GM12874 (cell line): Measurements from ENCODE around the gene TBX5.

Source experiments
- TF ChIP-seq, protein P1 (sequence below): IDR thresholded peaks from 2 replicates; pipeline ENCODE4 v1.5.1; 2011; ENCODE audit warnings: low read depth, mild to moderate bottlenecking, control low read depth, low read length, moderate library complexity; ENCODE audit not compliant: insufficient read depth

The TBX5 gene

DNA sequence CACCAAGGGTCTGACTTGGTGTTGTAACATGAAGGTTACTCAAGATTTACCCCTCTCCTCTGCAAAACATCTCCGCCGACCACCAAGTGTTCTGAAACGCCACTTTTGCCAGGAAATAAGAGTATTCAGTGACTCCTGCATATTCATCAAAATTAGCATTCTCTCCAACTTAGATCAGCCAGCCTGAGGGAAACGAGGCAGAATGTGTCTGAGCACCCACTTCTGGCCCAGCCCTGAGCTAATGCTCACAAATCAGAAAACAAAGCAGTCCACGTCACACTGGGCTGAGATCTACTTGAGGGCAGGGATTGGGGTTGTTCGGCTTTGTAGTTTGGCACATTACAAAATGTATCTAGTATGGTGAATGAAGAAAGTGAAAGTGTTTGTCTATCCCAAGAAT is 64.3 kb downstream of the TBX5 start:
- TF ChIP-seq, protein P1, sequence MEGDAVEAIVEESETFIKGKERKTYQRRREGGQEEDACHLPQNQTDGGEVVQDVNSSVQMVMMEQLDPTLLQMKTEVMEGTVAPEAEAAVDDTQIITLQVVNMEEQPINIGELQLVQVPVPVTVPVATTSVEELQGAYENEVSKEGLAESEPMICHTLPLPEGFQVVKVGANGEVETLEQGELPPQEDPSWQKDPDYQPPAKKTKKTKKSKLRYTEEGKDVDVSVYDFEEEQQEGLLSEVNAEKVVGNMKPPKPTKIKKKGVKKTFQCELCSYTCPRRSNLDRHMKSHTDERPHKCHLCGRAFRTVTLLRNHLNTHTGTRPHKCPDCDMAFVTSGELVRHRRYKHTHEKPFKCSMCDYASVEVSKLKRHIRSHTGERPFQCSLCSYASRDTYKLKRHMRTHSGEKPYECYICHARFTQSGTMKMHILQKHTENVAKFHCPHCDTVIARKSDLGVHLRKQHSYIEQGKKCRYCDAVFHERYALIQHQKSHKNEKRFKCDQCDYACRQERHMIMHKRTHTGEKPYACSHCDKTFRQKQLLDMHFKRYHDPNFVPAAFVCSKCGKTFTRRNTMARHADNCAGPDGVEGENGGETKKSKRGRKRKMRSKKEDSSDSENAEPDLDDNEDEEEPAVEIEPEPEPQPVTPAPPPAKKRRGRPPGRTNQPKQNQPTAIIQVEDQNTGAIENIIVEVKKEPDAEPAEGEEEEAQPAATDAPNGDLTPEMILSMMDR: no peak

DNA sequence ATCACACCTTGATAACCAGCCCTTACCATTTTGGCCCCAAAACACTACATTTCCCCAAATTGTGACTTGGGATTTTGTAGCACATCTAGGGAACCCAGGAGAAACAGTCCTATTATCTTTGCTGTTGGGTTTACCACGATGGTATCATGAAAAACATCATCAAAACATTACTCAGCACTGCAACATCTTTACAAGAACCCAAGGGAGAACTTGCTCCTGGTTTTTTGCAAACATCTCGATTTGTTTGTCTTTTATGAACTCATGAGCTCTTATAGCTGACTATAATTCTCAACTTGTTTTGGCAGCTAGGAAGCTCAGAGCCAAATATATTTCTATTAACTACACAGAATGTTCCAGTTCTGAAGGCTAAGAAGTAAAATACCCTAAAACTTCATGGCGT is 65.7 kb downstream of the TBX5 start:
- TF ChIP-seq, protein P1: no peak

DNA sequence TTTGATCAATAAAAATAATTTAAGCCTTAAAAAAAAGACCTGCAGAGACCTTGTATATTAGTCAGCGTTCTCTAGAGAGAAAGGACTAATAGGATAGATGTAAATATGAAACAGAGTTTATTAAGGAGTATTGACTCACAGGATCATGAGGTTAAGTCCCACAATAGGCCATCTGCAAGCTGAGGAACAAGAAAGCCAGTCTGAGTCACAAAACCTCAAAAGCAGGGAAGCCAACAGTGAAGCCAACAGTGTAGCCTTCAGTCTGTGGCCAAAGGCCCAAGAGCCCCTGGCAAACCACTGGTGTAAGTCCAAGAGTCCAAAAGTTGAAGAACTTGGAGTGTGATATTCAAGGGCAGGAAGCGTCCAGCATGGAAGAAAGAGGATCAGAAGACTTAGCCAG is 66.3 kb downstream of the TBX5 start:
- TF ChIP-seq, protein P1: no peak

DNA sequence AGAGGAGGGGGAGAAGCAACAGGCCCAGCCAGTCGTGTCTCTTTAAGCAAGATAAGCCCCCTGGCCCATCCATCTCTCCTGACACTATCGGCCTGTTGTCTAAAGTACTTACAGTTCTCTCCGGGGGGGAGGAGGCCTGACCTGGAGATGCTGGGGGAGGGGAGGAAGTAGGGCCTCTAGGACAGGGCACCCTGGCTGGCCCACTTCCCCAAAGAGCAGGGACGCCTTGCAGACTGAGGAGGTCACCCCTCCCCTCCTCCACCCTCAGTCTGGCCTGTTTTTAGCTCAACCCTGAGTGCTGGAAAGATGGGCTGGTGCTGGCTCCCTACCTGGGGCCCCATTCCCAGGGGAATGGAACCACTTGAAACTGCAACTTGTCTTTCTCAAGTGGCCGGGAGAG is 70.3 kb downstream of the TBX5 start:
- TF ChIP-seq, protein P1: no peak

DNA sequence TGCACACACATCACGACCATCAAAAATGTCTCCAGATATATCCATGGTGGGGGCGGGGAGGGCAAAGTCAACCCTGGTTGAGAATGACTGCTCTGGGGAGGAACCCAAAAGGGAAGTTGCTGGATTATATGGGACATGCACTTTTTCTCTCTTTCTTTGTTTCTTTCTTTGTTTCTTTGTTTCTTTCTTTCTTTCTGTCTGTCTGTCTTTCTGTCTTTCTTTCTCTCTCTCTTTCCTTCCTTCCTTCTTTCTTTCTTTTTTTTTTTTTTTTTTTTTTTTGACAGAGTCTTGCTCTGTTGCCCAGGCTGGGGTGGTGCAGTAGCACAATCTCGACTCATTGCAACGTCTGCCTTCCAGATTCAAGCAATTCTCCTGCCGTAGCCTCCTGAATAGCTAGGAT is 71.5 kb downstream of the TBX5 start:
- TF ChIP-seq, protein P1: no peak

DNA sequence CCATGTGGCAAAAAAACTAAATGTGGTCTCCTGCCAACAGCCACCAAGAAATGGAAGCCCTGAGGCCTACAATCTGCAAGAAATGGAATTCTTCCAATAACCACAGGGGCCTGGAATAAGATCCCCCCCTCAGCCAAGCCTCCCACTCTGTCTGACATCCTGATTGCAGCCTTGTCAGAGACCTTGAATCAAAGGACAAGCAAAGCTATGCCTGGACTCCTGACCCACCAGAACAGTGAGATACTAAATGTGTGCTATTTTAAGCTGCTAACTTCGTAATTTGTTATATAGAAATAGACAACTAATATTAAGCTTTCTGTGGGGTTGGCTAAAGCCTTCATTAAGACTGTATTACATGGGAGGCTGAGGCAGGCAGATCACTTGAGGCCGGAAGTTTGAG is 77.7 kb downstream of the TBX5 start:
- TF ChIP-seq, protein P1: no peak

DNA sequence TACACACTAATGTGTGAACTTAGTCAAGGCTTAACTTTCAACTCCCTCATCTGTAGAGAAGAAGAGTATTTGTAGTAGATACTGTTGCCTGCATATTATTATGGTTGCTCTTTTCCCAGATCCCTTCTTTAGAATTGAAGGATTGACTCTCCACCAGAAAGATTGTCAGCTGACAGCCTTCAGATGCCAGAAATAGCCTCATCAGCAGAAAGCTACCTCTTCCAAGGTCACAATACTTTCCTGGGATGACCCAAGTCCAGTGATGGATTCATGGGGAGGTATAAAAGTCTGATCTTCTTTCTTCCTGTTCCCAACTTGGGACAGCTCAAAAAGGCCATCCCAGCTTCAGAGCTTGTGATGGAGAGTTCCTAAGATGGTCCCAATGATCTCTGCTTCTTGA is 78.2 kb downstream of the TBX5 start:
- TF ChIP-seq, protein P1: no peak

DNA sequence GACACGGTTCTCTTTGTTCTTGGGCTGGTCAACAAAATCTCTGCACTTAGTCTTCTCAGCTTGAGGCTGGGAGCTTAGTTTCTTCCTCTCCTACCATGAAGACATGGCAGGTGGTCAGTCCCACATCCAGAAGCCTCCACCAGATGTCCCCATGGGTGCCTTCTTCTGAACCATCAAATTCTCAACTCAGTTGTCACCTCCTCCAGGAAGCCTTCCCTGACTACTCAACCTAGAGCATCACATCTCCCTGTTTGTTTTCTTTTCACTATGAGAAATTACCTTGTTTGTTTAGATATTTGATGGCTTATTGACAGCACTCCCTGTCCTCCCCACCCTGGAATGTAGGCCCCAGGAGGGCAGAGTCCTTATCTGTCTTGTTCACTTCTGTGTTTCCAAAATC is 84.4 kb downstream of the TBX5 start:
- TF ChIP-seq, protein P1: no peak
